NCI-H526 (cell line): Measurements from ENCODE around the gene MLLT3.

ENCODE experiments used
- DNase-seq, 2 experiments: peaks; one replicate each; lab custom pipeline; 2025; lab: John Stamatoyannopoulos, UW

The MLLT3 gene

GRCh38 chr9:20477940-20478620, 144.2 kb downstream of the MLLT3 start:
- DNase-seq = peak in 1 of 2 experiments; percentile 56

- peak; percentile 47 to 64 for DNase-seq
Measured at GRCh38 chr9:20476912-20477521, 145.3 kb downstream of the MLLT3 start.

- DNase-seq = peak; percentile 95 to 96
Measured at GRCh38 chr9:20474496-20474895, 147.8 kb downstream of the MLLT3 start.

GRCh38 chr9:20473515-20474013, 148.7 kb downstream of the MLLT3 start:
- DNase-seq = no peak

- DNase-seq = peak in 1 of 2 experiments; percentile 14
Measured at GRCh38 chr9:20472342-20473045, 149.8 kb downstream of the MLLT3 start.

GRCh38 chr9:20466328-20467008, 155.8 kb downstream of the MLLT3 start:
- DNase-seq = no peak

GRCh38 chr9:20464242-20464641, 158.1 kb downstream of the MLLT3 start:
- DNase-seq = no peak

GRCh38 chr9:20463823-20464222, 158.5 kb downstream of the MLLT3 start:
- DNase-seq = no peak

- DNase-seq = no peak
Measured at GRCh38 chr9:20462410-20462809, 159.9 kb downstream of the MLLT3 start.

GRCh38 chr9:20447291-20447690, 175.0 kb downstream of the MLLT3 start:
- no peak for DNase-seq

- DNase-seq = no peak
Measured at GRCh38 chr9:20446248-20446647, 176.1 kb downstream of the MLLT3 start.

GRCh38 chr9:20442461-20443319, 179.6 kb downstream of the MLLT3 start:
- DNase-seq = no peak

GRCh38 chr9:20441711-20442423, 180.4 kb downstream of the MLLT3 start:
- DNase-seq = no peak

GRCh38 chr9:20441166-20441565, 181.1 kb downstream of the MLLT3 start:
- DNase-seq = no peak

- DNase-seq = no peak
Measured at GRCh38 chr9:20437476-20437875, 184.8 kb downstream of the MLLT3 start.

GRCh38 chr9:20436476-20437195, 185.7 kb downstream of the MLLT3 start:
- DNase-seq = no peak

GRCh38 chr9:20428976-20429375, 193.3 kb downstream of the MLLT3 start:
- DNase-seq = no peak

GRCh38 chr9:20427359-20427758, 194.9 kb downstream of the MLLT3 start:
- no peak for DNase-seq

- no peak for DNase-seq
Measured at GRCh38 chr9:20426019-20426418, 196.3 kb downstream of the MLLT3 start.

- DNase-seq = no peak
Measured at GRCh38 chr9:20419533-20419932, 202.8 kb downstream of the MLLT3 start.
